HepG2 (cell line): ENCODE measurements around the gene EMILIN1. TPM values are rescaled to one million over a fixed set of nuclear protein-coding genes. Genes with fewer than 3 reads are reported as not detected.
A peak's percentile ranks its signal among the peaks of the same experiment; 100 is the strongest.

Experiments
- ATAD3A ChIP-seq: sonication (generic); formaldehyde crosslinking; IDR thresholded peaks from 2 replicates; pipeline ENCODE4 v1.4.0; 2020; ENCODE audit warnings: missing genetic modification reagents
- HMGXB4 ChIP-seq, 2 experiments: sonication (generic) in 1 of 2; formaldehyde crosslinking in 1 of 2; IDR thresholded peaks; 2 replicates each; pipeline versions ENCODE4 v1.4.0 to v1.6.1; 2018 to 2020; ENCODE audit warnings: missing genetic modification reagents in 2 of 2, borderline replicate concordance in 1 of 2, low read depth in 1 of 2, mild to moderate bottlenecking in 1 of 2, missing biosample characterization in 1 of 2
- KDM2A ChIP-seq: sonication (generic); formaldehyde crosslinking; IDR thresholded peaks from 2 replicates; pipeline ENCODE4 v1.4.0; 2020; ENCODE audit warnings: low read depth, missing genetic modification reagents, borderline replicate concordance
- MEIS1 ChIP-seq: sonication (generic); formaldehyde crosslinking; IDR thresholded peaks from 2 replicates; pipeline ENCODE4 v1.9.0; 2021; ENCODE audit warnings: mild to moderate bottlenecking, missing genetic modification reagents, moderate library complexity, borderline replicate concordance
- NRL ChIP-seq: sonication (generic); formaldehyde crosslinking; IDR thresholded peaks from 2 replicates; pipeline ENCODE4 v1.5.0; 2020; ENCODE audit warnings: missing genetic modification reagents, mild to moderate bottlenecking, moderate library complexity, borderline replicate concordance
- RARA ChIP-seq: IDR thresholded peaks from 2 replicates; pipeline ENCODE4 v1.6.1; 2016; ENCODE audit warnings: missing genetic modification reagents, missing compliant biosample characterization
- REPIN1 ChIP-seq: sonication (generic); formaldehyde crosslinking; IDR thresholded peaks from 2 replicates; pipeline ENCODE4 v1.8.0; 2022; ENCODE audit warnings: missing genetic modification reagents, low read depth, mild to moderate bottlenecking, borderline replicate concordance
- RFX3 ChIP-seq: IDR thresholded peaks from 2 replicates; pipeline ENCODE4 v1.6.1; 2016; ENCODE audit warnings: missing biosample characterization, missing genetic modification reagents
- TCF7 ChIP-seq: sonication (generic); IDR thresholded peaks from 2 replicates; pipeline ENCODE4 v1.6.1; 2016; ENCODE audit warnings: antibody characterized with exemption, low read depth
- ZC3H13 ChIP-seq: sonication (generic); formaldehyde crosslinking; IDR thresholded peaks from 2 replicates; pipeline ENCODE4 v1.8.1; 2023; ENCODE audit warnings: mild to moderate bottlenecking, missing genetic modification reagents, moderate library complexity
- ZNF263 ChIP-seq: sonication (generic); formaldehyde crosslinking; IDR thresholded peaks from 2 replicates; pipeline ENCODE4 v1.4.0; 2020; ENCODE audit warnings: missing genetic modification reagents
- ZNF331 ChIP-seq: sonication (generic); formaldehyde crosslinking; IDR thresholded peaks from 2 replicates; pipeline ENCODE4 v1.4.0; 2020; ENCODE audit warnings: missing genetic modification reagents
- ZNF446 ChIP-seq: sonication (generic); formaldehyde crosslinking; IDR thresholded peaks from 2 replicates; pipeline ENCODE4 v1.5.0; 2020; ENCODE audit warnings: mild to moderate bottlenecking, missing genetic modification reagents
- ZNF644 ChIP-seq: IDR thresholded peaks from 2 replicates; pipeline ENCODE4 v1.6.1; 2016; ENCODE audit warnings: low read depth
- ZNF709 ChIP-seq: sonication (generic); formaldehyde crosslinking; IDR thresholded peaks from 2 replicates; pipeline ENCODE4 v1.5.0; 2020; ENCODE audit warnings: mild to moderate bottlenecking, missing genetic modification reagents
- ZNF724P ChIP-seq: sonication (generic); formaldehyde crosslinking; IDR thresholded peaks from 2 replicates; pipeline ENCODE4 v1.8.0; 2022; ENCODE audit warnings: missing genetic modification reagents, borderline replicate concordance
- ZNF766 ChIP-seq: sonication (generic); formaldehyde crosslinking; IDR thresholded peaks from 2 replicates; pipeline ENCODE4 v1.5.0; 2020; ENCODE audit warnings: missing genetic modification reagents, borderline replicate concordance
- ZNF777 ChIP-seq: sonication (generic); formaldehyde crosslinking; IDR thresholded peaks from 2 replicates; pipeline ENCODE4 v1.4.0; 2020; ENCODE audit warnings: missing genetic modification reagents
- polyA plus RNA-seq, 8 experiments: library from polyadenylated mRNA; depleted of rRNA in 3 of 8; stranded (reverse) in 7 of 8; unstranded in 1 of 8; fragments of >200 nt; fragmentation: Illumina TruSeq in 4 of 8; extraction: Trizol in 4 of 8; gene quantifications; 2 replicates each; pipeline versions ENCODE4 v1.2.1 to v1.2.3, GENCODE V29; 2011 to 2016; ENCODE audit warnings: low read depth in 4 of 8, missing spikeins in 1 of 8, mixed read lengths in 1 of 8; ENCODE audit not compliant: insufficient read depth in 1 of 8
- total RNA-seq, 5 experiments: library from RNA; depleted of rRNA; stranded (reverse); fragments of >200 nt; fragmentation: Illumina TruSeq; extraction: Trizol; gene quantifications; 2 replicates each; pipeline ENCODE4 v1.2.3, GENCODE V29; 2016; ENCODE audit warnings: low read depth in 1 of 5
- TF ChIP-seq, protein P1 (sequence below), 2 experiments: fragments of 450-650 bp in 1 of 2; sonication (generic) in 1 of 2; formaldehyde crosslinking in 1 of 2; IDR thresholded peaks; 2 replicates each; pipeline versions ENCODE4 v1.6.1 to v1.8.0; 2016 to 2022; ENCODE audit warnings: antibody characterized with exemption in 1 of 2, mild to moderate bottlenecking in 1 of 2, missing genetic modification reagents in 1 of 2

The EMILIN1 gene
- total and polyA plus RNA-seq, 2 of the 13 experiments (the other 11 are each of a cell fraction or from before 2014, with no cell fraction given): 8.1 to 9.7 TPM

- TF ChIP-seq, protein P1, sequence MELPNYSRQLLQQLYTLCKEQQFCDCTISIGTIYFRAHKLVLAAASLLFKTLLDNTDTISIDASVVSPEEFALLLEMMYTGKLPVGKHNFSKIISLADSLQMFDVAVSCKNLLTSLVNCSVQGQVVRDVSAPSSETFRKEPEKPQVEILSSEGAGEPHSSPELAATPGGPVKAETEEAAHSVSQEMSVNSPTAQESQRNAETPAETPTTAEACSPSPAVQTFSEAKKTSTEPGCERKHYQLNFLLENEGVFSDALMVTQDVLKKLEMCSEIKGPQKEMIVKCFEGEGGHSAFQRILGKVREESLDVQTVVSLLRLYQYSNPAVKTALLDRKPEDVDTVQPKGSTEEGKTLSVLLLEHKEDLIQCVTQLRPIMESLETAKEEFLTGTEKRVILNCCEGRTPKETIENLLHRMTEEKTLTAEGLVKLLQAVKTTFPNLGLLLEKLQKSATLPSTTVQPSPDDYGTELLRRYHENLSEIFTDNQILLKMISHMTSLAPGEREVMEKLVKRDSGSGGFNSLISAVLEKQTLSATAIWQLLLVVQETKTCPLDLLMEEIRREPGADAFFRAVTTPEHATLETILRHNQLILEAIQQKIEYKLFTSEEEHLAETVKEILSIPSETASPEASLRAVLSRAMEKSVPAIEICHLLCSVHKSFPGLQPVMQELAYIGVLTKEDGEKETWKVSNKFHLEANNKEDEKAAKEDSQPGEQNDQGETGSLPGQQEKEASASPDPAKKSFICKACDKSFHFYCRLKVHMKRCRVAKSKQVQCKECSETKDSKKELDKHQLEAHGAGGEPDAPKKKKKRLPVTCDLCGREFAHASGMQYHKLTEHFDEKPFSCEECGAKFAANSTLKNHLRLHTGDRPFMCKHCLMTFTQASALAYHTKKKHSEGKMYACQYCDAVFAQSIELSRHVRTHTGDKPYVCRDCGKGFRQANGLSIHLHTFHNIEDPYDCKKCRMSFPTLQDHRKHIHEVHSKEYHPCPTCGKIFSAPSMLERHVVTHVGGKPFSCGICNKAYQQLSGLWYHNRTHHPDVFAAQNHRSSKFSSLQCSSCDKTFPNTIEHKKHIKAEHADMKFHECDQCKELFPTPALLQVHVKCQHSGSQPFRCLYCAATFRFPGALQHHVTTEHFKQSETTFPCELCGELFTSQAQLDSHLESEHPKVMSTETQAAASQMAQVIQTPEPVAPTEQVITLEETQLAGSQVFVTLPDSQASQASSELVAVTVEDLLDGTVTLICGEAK (IDR thresholded peaks at IDR 0.05): no peak
- TF ChIP-seq, protein P1 (CRISPR knock-in tag; IDR thresholded peaks at IDR 0.05): peak; percentile 79
- TF ChIP-seq HMGXB4 (CRISPR knock-in tag; IDR thresholded peaks at IDR 0.05; ENCODE audit: borderline replicate concordance in 1 of 2, low read depth in 1 of 2) (peak in 1 of 2 experiments; percentile 49; a peak in 1 of 4 replicates), ZNF777 (CRISPR knock-in tag) (peak; percentile 31; the same call in 1 of the 2 replicates), MEIS1 (no peak; the same call in 1 of the 2 replicates), KDM2A (CRISPR knock-in tag) (peak; percentile 89), ATAD3A (CRISPR knock-in tag) (no peak), ZNF446 (CRISPR knock-in tag) (no peak), ZNF644 (CRISPR knock-in tag) (peak; percentile 89; the same call in 1 of the 2 replicates), ZNF724P (CRISPR knock-in tag) (peak; percentile 38; the same call in 1 of the 2 replicates), TCF7 (peak; percentile 15; the same call in 1 of the 2 replicates), REPIN1 (CRISPR knock-in tag) (peak; percentile 94; the same call in 1 of the 2 replicates), ZNF766 (0 out of 2 replicates have a peak, but pooled peaks have one; percentile 53), RFX3 (CRISPR knock-in tag) (no peak), ZNF331 (CRISPR knock-in tag) (peak; percentile 85), ZNF709 (peak; percentile 44; the same call in 1 of the 2 replicates), ZC3H13 (CRISPR knock-in tag) (peak; percentile 20; the same call in 1 of the 2 replicates), NRL (CRISPR knock-in tag) (peak; percentile 96; the same call in 1 of the 2 replicates), ZNF263 (CRISPR knock-in tag) (peak; percentile 69), RARA (CRISPR knock-in tag) (peak; percentile 86)
Measured at GRCh38 chr2:27092696-27093429, 14.4 kb downstream of the EMILIN1 start (continued).
